ENCODE data around the gene EEA1.

GRCh38 chr12:92810370-92810769, 118.7 kb downstream of the EEA1 start:
- no peak for TF ChIP-seq CTCF (conservative IDR thresholded peaks at IDR 0.05; ENCODE audit: low read depth, low read length)
- TF ChIP-seq EZH2phosphoT487 (IDR thresholded peaks at IDR 0.05; ENCODE audit: borderline replicate concordance, low read length) = no peak
- no peak for TF ChIP-seq EZH2 (IDR thresholded peaks at IDR 0.05; ENCODE audit: low read length, unreplicated experiment)

Data from PC-3 (cell line).